ENCODE measurements around the gene BDH2.

GRCh38 chr4:103100691-103101090 is 1.1 kb upstream of the BDH2 start:
- no peak for TF ChIP-seq CTCF (conservative IDR thresholded peaks at IDR 0.05; ENCODE audit: low read depth, low read length)
- TF ChIP-seq EZH2 (IDR thresholded peaks at IDR 0.05; ENCODE audit: borderline replicate concordance, low read depth, low read length, poor library complexity, severe bottlenecking), result no peak

All from A673 (cell line).